Ishikawa (cell line): ENCODE measurements around the gene CCL14.

Source experiments
- CEBPB ChIP-seq: IDR thresholded peaks from 2 replicates; pipeline ENCODE4 v1.6.1; 2012
- CREB1 ChIP-seq: IDR thresholded peaks from 2 replicates; pipeline ENCODE4 v1.6.1; 2012; ENCODE audit warnings: low read depth
- EGR1 ChIP-seq: IDR thresholded peaks from 2 replicates; pipeline ENCODE4 v1.6.1; 2012
- EP300 ChIP-seq: IDR thresholded peaks from 2 replicates; pipeline ENCODE4 v1.6.1; 2012; ENCODE audit warnings: borderline replicate concordance
- FOXM1 ChIP-seq: IDR thresholded peaks from 2 replicates; pipeline ENCODE4 v1.6.1; 2012; ENCODE audit warnings: low read depth, borderline replicate concordance
- MAX ChIP-seq: IDR thresholded peaks from 2 replicates; pipeline ENCODE4 v1.6.1; 2012
- NFIC ChIP-seq: IDR thresholded peaks from 2 replicates; pipeline ENCODE4 v1.6.1; 2012
- RAD21 ChIP-seq: IDR thresholded peaks from 2 replicates; pipeline ENCODE4 v1.6.1; 2012; ENCODE audit warnings: low read depth
- REST ChIP-seq: IDR thresholded peaks from 2 replicates; pipeline ENCODE4 v1.6.1; 2012; ENCODE audit warnings: low read depth, mild to moderate bottlenecking
- TAF1 ChIP-seq: IDR thresholded peaks from 2 replicates; pipeline ENCODE4 v1.6.1; 2012; ENCODE audit warnings: low read depth, mild to moderate bottlenecking
- TCF12 ChIP-seq: IDR thresholded peaks from 2 replicates; pipeline ENCODE4 v1.6.1; 2012; ENCODE audit warnings: low read depth
- TEAD4 ChIP-seq: IDR thresholded peaks from 2 replicates; pipeline ENCODE4 v1.6.1; 2012
- USF1 ChIP-seq: IDR thresholded peaks from 2 replicates; pipeline ENCODE4 v1.6.1; 2012
- YY1 ChIP-seq: IDR thresholded peaks from 2 replicates; pipeline ENCODE4 v1.6.1; 2012; ENCODE audit warnings: low read depth
- ZBTB7A ChIP-seq: IDR thresholded peaks from 2 replicates; pipeline ENCODE4 v1.6.1; 2012; ENCODE audit warnings: low read depth

CCL14 gene

GRCh38 chr17:35977509-35977908 lies 9.0 kb downstream of the CCL14 start:
- TF ChIP-seq TCF12 (no peak), MAX (no peak), CEBPB (no peak)

GRCh38 chr17:35973333-35974260 lies 12.9 kb downstream of the CCL14 start:
- TF ChIP-seq TAF1 = no peak
- no peak for TF ChIP-seq REST
- TF ChIP-seq RAD21 = no peak
- no peak for TF ChIP-seq NFIC
- TF ChIP-seq MAX = no peak
- TF ChIP-seq YY1 = no peak
- no peak for TF ChIP-seq CEBPB
- TF ChIP-seq EGR1 = no peak
- no peak for TF ChIP-seq TEAD4
- TF ChIP-seq EP300 = no peak
- TF ChIP-seq CREB1 = no peak
- TF ChIP-seq FOXM1 = no peak
- TF ChIP-seq TCF12 = no peak
- no peak for TF ChIP-seq ZBTB7A
- TF ChIP-seq USF1 = no peak

- TF ChIP-seq TCF12 (no peak), CEBPB (no peak), EP300 (no peak), MAX (no peak), NFIC (no peak), YY1 (no peak), EGR1 (no peak), TEAD4 (no peak), USF1 (no peak), REST (no peak), TAF1 (no peak)
These were observed 13.6 kb downstream of the CCL14 start for GRCh38 chr17:35972945-35973332.

GRCh38 chr17:35972535-35972934 lies 14.0 kb downstream of the CCL14 start:
- TF ChIP-seq NFIC (no peak), EGR1 (no peak), MAX (no peak), RAD21 (no peak), TAF1 (no peak), CEBPB (no peak), CREB1 (no peak), TCF12 (no peak), EP300 (no peak), TEAD4 (no peak), FOXM1 (no peak), REST (no peak), ZBTB7A (no peak)
